Measurements from ENCODE around the gene LSAMP.

LSAMP gene

GRCh38 chr3:116154389-116154788 lies 290.9 kb downstream of the LSAMP start:
- no peak for DNase-seq

GRCh38 chr3:116153174-116153573 lies 292.1 kb downstream of the LSAMP start:
- DNase-seq: no peak

- no peak for DNase-seq
Observed at GRCh38 chr3:116150655-116151167, 294.6 kb downstream of the LSAMP start.

GRCh38 chr3:116148881-116149851 lies 296.1 kb downstream of the LSAMP start:
- DNase-seq: no peak

- DNase-seq: no peak
Observed at GRCh38 chr3:116145613-116146012, 299.7 kb downstream of the LSAMP start.

- DNase-seq: no peak
Observed at GRCh38 chr3:116141724-116142123, 303.6 kb downstream of the LSAMP start.

GRCh38 chr3:116140100-116140689 lies 305.1 kb downstream of the LSAMP start:
- peak; percentile 66 for DNase-seq

- no peak for DNase-seq
Observed at GRCh38 chr3:116139641-116140040, 305.6 kb downstream of the LSAMP start.

- DNase-seq: no peak
Observed at GRCh38 chr3:116135457-116136085, 309.7 kb downstream of the LSAMP start.

- no peak for DNase-seq
Observed at GRCh38 chr3:116129187-116129946, 315.9 kb downstream of the LSAMP start.

- DNase-seq: no peak
Observed at GRCh38 chr3:116127464-116127863, 317.8 kb downstream of the LSAMP start.

GRCh38 chr3:116124166-116124565 lies 321.1 kb downstream of the LSAMP start:
- no peak for DNase-seq

GRCh38 chr3:116118475-116119169 lies 326.7 kb downstream of the LSAMP start:
- DNase-seq: no peak

- DNase-seq: no peak
Observed at GRCh38 chr3:116114586-116114985, 330.7 kb downstream of the LSAMP start.

- no peak for DNase-seq
Observed at GRCh38 chr3:116112696-116113095, 332.6 kb downstream of the LSAMP start.

GRCh38 chr3:116111765-116112164 lies 333.5 kb downstream of the LSAMP start:
- DNase-seq: no peak

- DNase-seq: no peak
Observed at GRCh38 chr3:116103868-116104530, 341.3 kb downstream of the LSAMP start.

- DNase-seq: no peak
Observed at GRCh38 chr3:116102037-116102436, 343.2 kb downstream of the LSAMP start.

GRCh38 chr3:116097226-116097625 lies 348.1 kb downstream of the LSAMP start:
- DNase-seq: no peak

GRCh38 chr3:116096631-116097030 lies 348.7 kb downstream of the LSAMP start:
- no peak for DNase-seq

GRCh38 chr3:116093374-116093773 lies 351.9 kb downstream of the LSAMP start:
- DNase-seq: no peak

- no peak for DNase-seq
Observed at GRCh38 chr3:116087426-116087825, 357.9 kb downstream of the LSAMP start.

All from hematopoietic multipotent progenitor cell treated with erythropoietin and hydrocortisone succinate and interleukin-3 and kit ligand, for 6 days (in vitro differentiated cells).